ENCODE data around the gene RAD54L. TPM values are rescaled to one million over a fixed set of nuclear protein-coding genes. Genes with fewer than 3 reads are reported as not detected.

The RAD54L gene
- total and polyA plus RNA-seq, 10 of the 15 experiments (the other 5 are each of a cell fraction or from before 2014, with no cell fraction given): 12.9 to 54.2 (median 23.6) TPM

DNA sequence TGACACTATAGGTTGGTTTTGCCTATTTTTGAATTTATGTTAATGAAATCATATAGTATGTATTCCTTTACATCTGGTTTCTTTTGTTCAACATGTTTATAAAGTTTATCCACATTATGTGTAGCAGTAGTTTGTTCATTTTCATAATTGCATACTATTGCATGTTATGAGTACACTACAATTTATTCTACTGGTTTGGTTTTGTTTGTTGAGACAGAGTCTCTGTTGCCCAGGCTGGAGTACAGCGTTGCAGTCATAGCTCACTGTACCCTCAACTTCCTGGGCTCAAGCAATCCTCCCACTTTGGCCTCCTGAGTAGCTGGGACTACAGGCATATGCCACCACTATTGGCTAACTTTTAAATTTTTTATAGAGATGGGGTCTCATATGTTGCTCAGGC lies 21.0 kb downstream of the RAD54L start:
- intact Hi-C loops (cut with micrococcal nuclease; ENCODE audit: unreplicated experiment): no loop called here
- no TSS peak for BruUV-seq (replicated peaks)
- POLR2A ChIA-PET: interaction anchor here (0.9 kb wide), 1 partner anchor 12 kb away, joined by 7 read pairs; no protein-coding TSS in a partner anchor

More for the DNA sequence above, 21.0 kb downstream of the RAD54L start:
- Histone ChIP-seq H3K27ac (ENCODE audit: control insufficient read depth, insufficient read depth) (no peak overlapping the region), H3K4me1 (ENCODE audit: control insufficient read depth, insufficient read depth, low read length) (no peaks in the 10 kb centered on the region), H3K4me3 (no peak overlapping the region), H2AFZ (ENCODE audit: control insufficient read depth, low read depth, low read length) (no peak overlapping the region), H3K79me2 (ENCODE audit: control insufficient read depth, insufficient read depth, low read length) (no peaks in the 10 kb centered on the region), H3K9me3 (replicated peaks; ENCODE audit: control insufficient read depth, insufficient read depth, low read length) (no peaks in the 10 kb centered on the region), H4K20me1 (ENCODE audit: control insufficient read depth, insufficient read depth) (peaks cover 2% of the 10 kb centered on the region; the same call in 1 of the 2 replicates), H3K9ac (ENCODE audit: control insufficient read depth, insufficient read depth, low read length) (no peak overlapping the region), H3K4me2 (ENCODE audit: control insufficient read depth, insufficient read depth) (no peak overlapping the region), H3K27me3 (replicated peaks in 1 of 2; ENCODE audit: control insufficient read depth in 2 of 2, insufficient read depth in 2 of 2, low read length in 1 of 2) (no peaks in the 10 kb centered on the region), H3K36me3 (ENCODE audit: control insufficient read depth in 2 of 2, insufficient read depth in 2 of 2, low read length in 1 of 2) (peaks cover 36 to 41% of the 10 kb centered on the region in 2 experiments)
- ChIA-PET SMC1A (ENCODE audit: uncharacterized antibody, unreplicated experiment) (no interaction called here), CTCF (no interaction called here), RAD21 (ENCODE audit: unreplicated experiment) (no interaction called here)
- in situ Hi-C loops (cut with MboI): no loop called here
- TF ChIP-seq SMC3 (IDR thresholded peaks at IDR 0.05; ENCODE audit: borderline replicate concordance, low read length) (no peak), RCOR1 (conservative IDR thresholded peaks at IDR 0.05; ENCODE audit: low read depth, low read length) (no peak), BRCA1 (IDR thresholded peaks at IDR 0.05; ENCODE audit: low read depth, low read length) (no peak), FOS (IDR thresholded peaks at IDR 0.05; ENCODE audit: borderline replicate concordance, extremely low read depth, insufficient read length) (no peak), HCFC1 (IDR thresholded peaks at IDR 0.05; ENCODE audit: low read length) (no peak), STAT1 (conservative IDR thresholded peaks at IDR 0.05) (no peak), IRF5 (IDR thresholded peaks at IDR 0.05; ENCODE audit: borderline replicate concordance) (no peak), KLF5 (IDR thresholded peaks at IDR 0.05; ENCODE audit: partially characterized antibody) (no peak), CHD1 (IDR thresholded peaks at IDR 0.05; ENCODE audit: low read depth, low read length) (no peak), POLR2AphosphoS5 (IDR thresholded peaks at IDR 0.05; ENCODE audit: low read length) (no peak), ZBED1 (IDR thresholded peaks at IDR 0.05; ENCODE audit: borderline replicate concordance) (no peak), RAD51 (IDR thresholded peaks at IDR 0.05) (no peak), SPI1 (IDR thresholded peaks at IDR 0.05; ENCODE audit: borderline replicate concordance, insufficient read depth, low read depth, low read length) (no peak), NRF1 (conservative IDR thresholded peaks at IDR 0.05; ENCODE audit: low read depth, low read length) (no peak), ZBTB4 (CRISPR knock-in tag; IDR thresholded peaks at IDR 0.05) (no peak), HDAC6 (IDR thresholded peaks at IDR 0.05; ENCODE audit: unreplicated experiment) (no peak), YBX1 (IDR thresholded peaks at IDR 0.05) (no peak)
- TF ChIP-seq, protein P1, sequence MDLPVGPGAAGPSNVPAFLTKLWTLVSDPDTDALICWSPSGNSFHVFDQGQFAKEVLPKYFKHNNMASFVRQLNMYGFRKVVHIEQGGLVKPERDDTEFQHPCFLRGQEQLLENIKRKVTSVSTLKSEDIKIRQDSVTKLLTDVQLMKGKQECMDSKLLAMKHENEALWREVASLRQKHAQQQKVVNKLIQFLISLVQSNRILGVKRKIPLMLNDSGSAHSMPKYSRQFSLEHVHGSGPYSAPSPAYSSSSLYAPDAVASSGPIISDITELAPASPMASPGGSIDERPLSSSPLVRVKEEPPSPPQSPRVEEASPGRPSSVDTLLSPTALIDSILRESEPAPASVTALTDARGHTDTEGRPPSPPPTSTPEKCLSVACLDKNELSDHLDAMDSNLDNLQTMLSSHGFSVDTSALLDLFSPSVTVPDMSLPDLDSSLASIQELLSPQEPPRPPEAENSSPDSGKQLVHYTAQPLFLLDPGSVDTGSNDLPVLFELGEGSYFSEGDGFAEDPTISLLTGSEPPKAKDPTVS (IDR thresholded peaks at IDR 0.05; ENCODE audit: low read depth, low read length): no peak
- TF ChIP-seq, protein P2, sequence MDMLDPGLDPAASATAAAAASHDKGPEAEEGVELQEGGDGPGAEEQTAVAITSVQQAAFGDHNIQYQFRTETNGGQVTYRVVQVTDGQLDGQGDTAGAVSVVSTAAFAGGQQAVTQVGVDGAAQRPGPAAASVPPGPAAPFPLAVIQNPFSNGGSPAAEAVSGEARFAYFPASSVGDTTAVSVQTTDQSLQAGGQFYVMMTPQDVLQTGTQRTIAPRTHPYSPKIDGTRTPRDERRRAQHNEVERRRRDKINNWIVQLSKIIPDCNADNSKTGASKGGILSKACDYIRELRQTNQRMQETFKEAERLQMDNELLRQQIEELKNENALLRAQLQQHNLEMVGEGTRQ (IDR thresholded peaks at IDR 0.05; ENCODE audit: borderline replicate concordance, low read depth, low read length): no peak
- WGBS (ENCODE audit: insufficient coverage, insufficient replicate concordance, low lambda C conversion rate, missing lambda C conversion rate): 94% methylated on average over 1 of the region's 1 CpG
- FAIRE-seq (no peak), DNase-seq (ENCODE audit: low read depth, low spot score) (no peak), ATAC-seq (no peak)

All from GM12878 (cell line).